ENCODE data around the gene TMA16. TPM values are rescaled to one million over a fixed set of nuclear protein-coding genes. Genes with fewer than 3 reads are reported as not detected.

The TMA16 gene
- total and polyA plus RNA-seq, 2 donors = 19.3 to 32.2 TPM

- no peak for DNase-seq (ENCODE audit: low read depth in 6 of 9, low spot score in 9 of 9)
- Histone ChIP-seq H3K9me3 (ENCODE audit: control insufficient read depth in 2 of 2, insufficient read depth in 1 of 2, low read length in 1 of 2) (peaks cover 0 to 3% of the 10 kb centered on the region in 2 donors), H3K27ac (ENCODE audit: low read depth in 1 of 2, low read length in 1 of 2) (no peak overlapping the region), H3K27me3 (ENCODE audit: control insufficient read depth in 2 of 2, insufficient read depth in 1 of 2, low read length in 1 of 2) (no peaks in the 10 kb centered on the region), H3K36me3 (ENCODE audit: control insufficient read depth in 2 of 2, insufficient read depth in 2 of 2, low read length in 1 of 2) (no peaks in the 10 kb centered on the region), H3K4me1 (ENCODE audit: control insufficient read depth in 2 of 2, insufficient read depth in 2 of 2, low read length in 2 of 2) (no peaks in the 10 kb centered on the region), H3K4me3 (ENCODE audit: low read length in 2 of 2) (no peak overlapping the region)
- 95% methylated on average over 14 of the region's 14 CpGs for WGBS
These were observed 21.4 kb upstream of the TMA16 start for GRCh38 chr4:163473130-163473529.

GRCh38 chr4:163473576-163473975 is 20.9 kb upstream of the TMA16 start, which contains the start of gene TKTL2:
TSS of gene TKTL2 (minus strand) at chr4:163473754. CDS start at chr4:163473734, 20 bp downstream.
- H3K27me3 ChIP-seq (ENCODE audit: control insufficient read depth in 2 of 2, insufficient read depth in 1 of 2, low read length in 1 of 2) = peaks cover 0 to 2% of the 10 kb centered on the region in 2 donors
- H3K27ac ChIP-seq (ENCODE audit: low read depth in 1 of 2, low read length in 1 of 2) = no peak within 1 kb of the TSS
- no peaks in the 10 kb centered on the region for H3K4me1 ChIP-seq (ENCODE audit: control insufficient read depth in 2 of 2, insufficient read depth in 2 of 2, low read length in 2 of 2)
- no peak within 1 kb of the TSS for H3K4me3 ChIP-seq (ENCODE audit: low read length in 2 of 2)
- DNase-seq (ENCODE audit: low read depth in 6 of 9, low spot score in 9 of 9) = no peak
- H3K36me3 ChIP-seq (ENCODE audit: control insufficient read depth in 2 of 2, insufficient read depth in 2 of 2, low read length in 1 of 2) = no peaks in the 10 kb centered on the region
- WGBS = 97% methylated on average over 32 of the region's 32 CpGs
- H3K9me3 ChIP-seq (ENCODE audit: control insufficient read depth in 2 of 2, insufficient read depth in 1 of 2, low read length in 1 of 2) = peaks cover 0 to 3% of the 10 kb centered on the region in 2 donors

GRCh38 chr4:163474027-163474426 is 20.5 kb upstream of the TMA16 start:
- H3K27me3 ChIP-seq (ENCODE audit: control insufficient read depth in 2 of 2, insufficient read depth in 1 of 2, low read length in 1 of 2) = peaks cover 0 to 2% of the 10 kb centered on the region in 2 donors
- H3K4me3 ChIP-seq (ENCODE audit: low read length in 2 of 2) = no peak overlapping the region
- WGBS = 96% methylated on average over 3 of the region's 3 CpGs

GRCh38 chr4:163476761-163477438 is 17.6 kb upstream of the TMA16 start:
- 96% methylated on average over 5 of the region's 5 CpGs for WGBS
- no peaks in the 10 kb centered on the region for H3K4me1 ChIP-seq (ENCODE audit: control insufficient read depth in 2 of 2, insufficient read depth in 2 of 2, low read length in 2 of 2)
- DNase-seq (ENCODE audit: low read depth in 6 of 9, low spot score in 9 of 9) = no peak
- no peaks in the 10 kb centered on the region for H3K36me3 ChIP-seq (ENCODE audit: control insufficient read depth in 2 of 2, insufficient read depth in 2 of 2, low read length in 1 of 2)
- H3K27me3 ChIP-seq (ENCODE audit: control insufficient read depth in 2 of 2, insufficient read depth in 1 of 2, low read length in 1 of 2) = peaks cover 0 to 2% of the 10 kb centered on the region in 2 donors
- peaks cover 0 to 3% of the 10 kb centered on the region in 2 donors for H3K9me3 ChIP-seq (ENCODE audit: control insufficient read depth in 2 of 2, insufficient read depth in 1 of 2, low read length in 1 of 2)
- no peak overlapping the region for H3K27ac ChIP-seq (ENCODE audit: low read depth in 1 of 2, low read length in 1 of 2)
- no peak overlapping the region for H3K4me3 ChIP-seq (ENCODE audit: low read length in 2 of 2)

More at GRCh38 chr4:163474027-163474426, 20.5 kb upstream of the TMA16 start:
- DNase-seq (ENCODE audit: low read depth in 6 of 9, low spot score in 9 of 9) = no peak
- peaks cover 0 to 3% of the 10 kb centered on the region in 2 donors for H3K9me3 ChIP-seq (ENCODE audit: control insufficient read depth in 2 of 2, insufficient read depth in 1 of 2, low read length in 1 of 2)
- no peaks in the 10 kb centered on the region for H3K4me1 ChIP-seq (ENCODE audit: control insufficient read depth in 2 of 2, insufficient read depth in 2 of 2, low read length in 2 of 2)
- H3K27ac ChIP-seq (ENCODE audit: low read depth in 1 of 2, low read length in 1 of 2) = no peak overlapping the region
- no peaks in the 10 kb centered on the region for H3K36me3 ChIP-seq (ENCODE audit: control insufficient read depth in 2 of 2, insufficient read depth in 2 of 2, low read length in 1 of 2)

- Histone ChIP-seq H3K27me3 (ENCODE audit: control insufficient read depth in 2 of 2, insufficient read depth in 1 of 2, low read length in 1 of 2) (peaks cover 0 to 2% of the 10 kb centered on the region in 2 donors), H3K27ac (ENCODE audit: low read depth in 1 of 2, low read length in 1 of 2) (no peak overlapping the region)
- no peak for DNase-seq (ENCODE audit: low read depth in 6 of 9, low spot score in 9 of 9)
These were observed 12.3 kb upstream of the TMA16 start for GRCh38 chr4:163482190-163482589.

GRCh38 chr4:163484906-163485305 is 9.6 kb upstream of the TMA16 start:
- no peak overlapping the region for H3K27ac ChIP-seq (ENCODE audit: low read depth in 1 of 2, low read length in 1 of 2)
- no peaks in the 10 kb centered on the region for H3K36me3 ChIP-seq (ENCODE audit: control insufficient read depth in 2 of 2, insufficient read depth in 2 of 2, low read length in 1 of 2)
- peak; percentile 24 to 80 (median 67) for DNase-seq (ENCODE audit: low read depth in 6 of 9, low spot score in 9 of 9)
- no peak overlapping the region for H3K4me3 ChIP-seq (ENCODE audit: low read length in 2 of 2)
- 30% methylated on average over 4 of the region's 4 CpGs for WGBS
- H3K4me1 ChIP-seq (ENCODE audit: control insufficient read depth in 2 of 2, insufficient read depth in 2 of 2, low read length in 2 of 2) = no peaks in the 10 kb centered on the region
- H3K9me3 ChIP-seq (ENCODE audit: control insufficient read depth in 2 of 2, insufficient read depth in 1 of 2, low read length in 1 of 2) = no peaks in the 10 kb centered on the region
- no peaks in the 10 kb centered on the region for H3K27me3 ChIP-seq (ENCODE audit: control insufficient read depth in 2 of 2, insufficient read depth in 1 of 2, low read length in 1 of 2)

More at GRCh38 chr4:163482190-163482589, 12.3 kb upstream of the TMA16 start:
- H3K9me3 ChIP-seq (ENCODE audit: control insufficient read depth in 2 of 2, insufficient read depth in 1 of 2, low read length in 1 of 2) = no peaks in the 10 kb centered on the region
- H3K36me3 ChIP-seq (ENCODE audit: control insufficient read depth in 2 of 2, insufficient read depth in 2 of 2, low read length in 1 of 2) = no peaks in the 10 kb centered on the region
- no peaks in the 10 kb centered on the region for H3K4me1 ChIP-seq (ENCODE audit: control insufficient read depth in 2 of 2, insufficient read depth in 2 of 2, low read length in 2 of 2)
- no peak overlapping the region for H3K4me3 ChIP-seq (ENCODE audit: low read length in 2 of 2)
- WGBS = 61% methylated on average over 1 of the region's 1 CpG

- DNase-seq (ENCODE audit: low read depth in 6 of 9, low spot score in 9 of 9) = no peak
- H3K4me3 ChIP-seq (ENCODE audit: low read length in 2 of 2) = no peak overlapping the region
- no peaks in the 10 kb centered on the region for H3K27me3 ChIP-seq (ENCODE audit: control insufficient read depth in 2 of 2, insufficient read depth in 1 of 2, low read length in 1 of 2)
- H3K27ac ChIP-seq (ENCODE audit: low read depth in 1 of 2, low read length in 1 of 2) = no peak overlapping the region
- no peaks in the 10 kb centered on the region for H3K9me3 ChIP-seq (ENCODE audit: control insufficient read depth in 2 of 2, insufficient read depth in 1 of 2, low read length in 1 of 2)
- H3K4me1 ChIP-seq (ENCODE audit: control insufficient read depth in 2 of 2, insufficient read depth in 2 of 2, low read length in 2 of 2) = no peaks in the 10 kb centered on the region
- WGBS = 88% methylated on average over 2 of the region's 2 CpGs
- no peaks in the 10 kb centered on the region for H3K36me3 ChIP-seq (ENCODE audit: control insufficient read depth in 2 of 2, insufficient read depth in 2 of 2, low read length in 1 of 2)
These were observed 8.9 kb upstream of the TMA16 start for GRCh38 chr4:163485589-163485988.

- Histone ChIP-seq H3K27me3 (ENCODE audit: control insufficient read depth in 2 of 2, insufficient read depth in 1 of 2, low read length in 1 of 2) (no peaks in the 10 kb centered on the region), H3K4me1 (ENCODE audit: control insufficient read depth in 2 of 2, insufficient read depth in 2 of 2, low read length in 2 of 2) (no peaks in the 10 kb centered on the region), H3K36me3 (ENCODE audit: control insufficient read depth in 2 of 2, insufficient read depth in 2 of 2, low read length in 1 of 2) (no peaks in the 10 kb centered on the region), H3K4me3 (ENCODE audit: low read length in 2 of 2) (no peak overlapping the region), H3K27ac (ENCODE audit: low read depth in 1 of 2, low read length in 1 of 2) (no peak overlapping the region), H3K9me3 (ENCODE audit: control insufficient read depth in 2 of 2, insufficient read depth in 1 of 2, low read length in 1 of 2) (no peaks in the 10 kb centered on the region)
- no peak for DNase-seq (ENCODE audit: low read depth in 6 of 9, low spot score in 9 of 9)
- WGBS = 93% methylated on average over 1 of the region's 1 CpG
These were observed 8.2 kb upstream of the TMA16 start for GRCh38 chr4:163486321-163486720.

- H3K36me3 ChIP-seq (ENCODE audit: control insufficient read depth in 2 of 2, insufficient read depth in 2 of 2, low read length in 1 of 2) = no peaks in the 10 kb centered on the region
- no peaks in the 10 kb centered on the region for H3K27me3 ChIP-seq (ENCODE audit: control insufficient read depth in 2 of 2, insufficient read depth in 1 of 2, low read length in 1 of 2)
- no peaks in the 10 kb centered on the region for H3K9me3 ChIP-seq (ENCODE audit: control insufficient read depth in 2 of 2, insufficient read depth in 1 of 2, low read length in 1 of 2)
- H3K27ac ChIP-seq (ENCODE audit: low read depth in 1 of 2, low read length in 1 of 2) = no peak overlapping the region
- DNase-seq (ENCODE audit: low read depth in 6 of 9, low spot score in 9 of 9) = no peak
- H3K4me1 ChIP-seq (ENCODE audit: control insufficient read depth in 2 of 2, insufficient read depth in 2 of 2, low read length in 2 of 2) = peaks cover 0 to 5% of the 10 kb centered on the region in 2 donors
- WGBS = 91% methylated on average over 1 of the region's 1 CpG
- no peak overlapping the region for H3K4me3 ChIP-seq (ENCODE audit: low read length in 2 of 2)
These were observed 4.6 kb upstream of the TMA16 start for GRCh38 chr4:163489929-163490328.
